Measurements from ENCODE around the gene APBB2. TPM values are rescaled to one million over a fixed set of nuclear protein-coding genes. Genes with fewer than 3 reads are reported as not detected.

The APBB2 gene
- total and polyA plus RNA-seq, 2 donors (not counting 1 experiment from before 2014, with no cell fraction given), result 4.4 to 15.8 TPM

DNA sequence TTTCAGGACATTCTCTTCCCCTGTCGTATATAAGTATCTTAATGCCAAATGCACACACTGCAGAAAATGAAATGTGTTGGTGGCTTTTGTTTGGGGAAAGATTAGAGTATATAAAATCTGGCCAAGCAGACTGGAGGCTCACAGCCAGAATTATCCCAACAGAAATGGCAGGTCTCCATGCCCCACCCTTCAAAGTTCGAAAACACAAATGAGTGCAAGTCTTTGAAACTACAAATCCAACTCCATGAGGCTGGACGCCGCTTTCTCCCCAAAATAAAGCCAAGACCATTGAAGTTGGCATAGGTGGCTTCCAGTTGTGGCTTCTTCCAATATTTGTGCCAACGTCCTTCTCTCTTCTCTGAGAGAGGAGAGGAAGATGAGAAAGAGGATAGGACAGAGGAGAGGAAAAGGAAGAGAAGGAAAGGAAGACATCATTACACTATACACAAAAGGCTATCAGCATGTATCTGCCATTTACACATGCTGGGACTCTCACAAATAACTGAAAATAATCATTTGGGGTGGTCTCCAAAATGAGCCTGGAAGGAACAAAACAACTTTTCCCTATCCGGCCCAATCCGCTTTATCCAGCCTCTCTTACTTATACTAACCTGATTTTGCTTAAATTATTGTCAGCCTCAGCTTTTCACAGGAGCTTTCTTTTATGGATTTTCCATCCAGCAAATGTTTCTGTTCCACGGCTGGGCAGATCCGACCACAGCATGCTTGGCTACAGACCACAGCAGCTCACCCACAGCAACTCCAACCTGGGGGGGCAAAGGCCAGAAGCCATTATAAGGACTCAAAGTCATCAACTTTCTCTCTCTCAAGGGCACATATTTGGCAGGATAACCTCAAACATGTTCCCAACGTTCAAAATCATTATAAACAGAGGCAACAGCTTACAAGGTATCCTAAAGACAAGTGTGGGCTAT lies 71.7 kb downstream of the APBB2 start:
- intact Hi-C loops (cut with micrococcal nuclease), result no loop called here
- Mint-ChIP-seq H3K4me1 (no peaks in the 10 kb centered on the region), H3K4me3 (no peak overlapping the region), H3K9me3 (ENCODE audit: insufficient read depth) (no peaks in the 10 kb centered on the region), H3K27ac (no peak overlapping the region), H3K27me3 (no peaks in the 10 kb centered on the region)
- Histone ChIP-seq H3K79me2 (ENCODE audit: control insufficient read depth, insufficient read depth, low read length) (no peaks in the 10 kb centered on the region), H3K36me3 (replicated peaks in 1 of 2; ENCODE audit: control extremely low read depth in 1 of 2, control insufficient read depth in 1 of 2, extremely low read depth in 1 of 2, insufficient read depth in 2 of 2, low read length in 1 of 2) (no peaks in the 10 kb centered on the region), H3K4me1 (ENCODE audit: control insufficient read depth in 2 of 2, insufficient read depth in 2 of 2, low read length in 2 of 2) (no peaks in the 10 kb centered on the region), H3K4me3 (ENCODE audit: control extremely low read depth in 1 of 5, extremely low read depth in 1 of 5, insufficient read depth in 1 of 5, low read depth in 2 of 5, low read length in 4 of 5) (no peak overlapping the region), H3K9me3 (ENCODE audit: control extremely low read depth in 1 of 3, control insufficient read depth in 2 of 3, insufficient read depth in 1 of 3, low read length in 2 of 3) (no peaks in the 10 kb centered on the region), H3K9ac (ENCODE audit: low read length) (no peak overlapping the region), H3K4me2 (replicated peaks; ENCODE audit: low read depth, low read length, poor library complexity, severe bottlenecking) (no peak overlapping the region), H3K27ac (ENCODE audit: low read length in 2 of 2) (no peak overlapping the region), H2AFZ (ENCODE audit: insufficient read depth, low read depth, low read length, poor library complexity, severe bottlenecking) (no peak overlapping the region), H3K27me3 (replicated peaks in 1 of 4; ENCODE audit: control extremely low read depth in 1 of 4, control insufficient read depth in 3 of 4, insufficient read depth in 4 of 4, low read length in 3 of 4) (no peaks in the 10 kb centered on the region), H4K20me1 (ENCODE audit: control insufficient read depth, insufficient read depth, low read length, poor library complexity, severe bottlenecking) (no peaks in the 10 kb centered on the region)
- no peak for DNase-seq
- ChIA-PET CTCF (no interaction called here), POLR2A (no interaction called here)
- 79% methylated on average over 5 of the region's 10 CpGs for WGBS (ENCODE audit: insufficient coverage)
- ATAC-seq (ENCODE audit: low read depth), result no peak
- TF ChIP-seq CTCF (IDR thresholded peaks at IDR 0.05) (no peak), EZH2 (IDR thresholded peaks at IDR 0.05; ENCODE audit: borderline replicate concordance, insufficient read depth, low read depth, low read length, poor library complexity, severe bottlenecking) (no peak)

DNA sequence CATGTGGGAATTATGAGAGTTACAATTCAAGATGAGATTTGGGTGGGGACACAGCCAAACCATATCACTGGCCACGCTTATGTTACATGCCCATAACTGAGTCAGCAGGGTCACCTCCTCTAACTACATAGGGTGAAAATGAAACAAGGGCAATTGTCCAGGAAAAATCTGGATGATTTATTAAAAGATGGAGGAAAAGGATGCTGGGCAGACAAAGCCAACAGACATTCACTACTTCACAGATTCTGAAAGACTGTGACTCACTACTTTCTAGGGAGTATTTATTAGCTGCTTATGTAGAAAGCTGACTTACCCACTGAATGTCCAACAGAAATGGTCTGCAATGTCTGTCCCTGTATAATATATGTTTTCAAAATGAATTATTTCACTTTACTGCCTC lies 72.4 kb downstream of the APBB2 start:
- Histone ChIP-seq H2AFZ (ENCODE audit: insufficient read depth, low read depth, low read length, poor library complexity, severe bottlenecking) (no peak overlapping the region), H3K9ac (ENCODE audit: low read length) (no peak overlapping the region), H3K9me3 (ENCODE audit: control extremely low read depth in 1 of 3, control insufficient read depth in 2 of 3, insufficient read depth in 1 of 3, low read length in 2 of 3) (no peaks in the 10 kb centered on the region), H4K20me1 (ENCODE audit: control insufficient read depth, insufficient read depth, low read length, poor library complexity, severe bottlenecking) (no peaks in the 10 kb centered on the region), H3K79me2 (ENCODE audit: control insufficient read depth, insufficient read depth, low read length) (no peaks in the 10 kb centered on the region), H3K4me3 (ENCODE audit: control extremely low read depth in 1 of 5, extremely low read depth in 1 of 5, insufficient read depth in 1 of 5, low read depth in 2 of 5, low read length in 4 of 5) (no peak overlapping the region), H3K36me3 (replicated peaks in 1 of 2; ENCODE audit: control extremely low read depth in 1 of 2, control insufficient read depth in 1 of 2, extremely low read depth in 1 of 2, insufficient read depth in 2 of 2, low read length in 1 of 2) (no peaks in the 10 kb centered on the region), H3K4me1 (ENCODE audit: control insufficient read depth in 2 of 2, insufficient read depth in 2 of 2, low read length in 2 of 2) (no peaks in the 10 kb centered on the region), H3K27me3 (replicated peaks in 1 of 4; ENCODE audit: control extremely low read depth in 1 of 4, control insufficient read depth in 3 of 4, insufficient read depth in 4 of 4, low read length in 3 of 4) (no peaks in the 10 kb centered on the region), H3K4me2 (replicated peaks; ENCODE audit: low read depth, low read length, poor library complexity, severe bottlenecking) (no peak overlapping the region), H3K27ac (ENCODE audit: low read length in 2 of 2) (no peak overlapping the region)
- Mint-ChIP-seq H3K4me1 (no peaks in the 10 kb centered on the region), H3K9me3 (ENCODE audit: insufficient read depth) (no peaks in the 10 kb centered on the region), H3K4me3 (no peak overlapping the region), H3K27ac (no peak overlapping the region), H3K27me3 (no peaks in the 10 kb centered on the region)
- WGBS (ENCODE audit: insufficient coverage), result no CpG with 5 or more reads among the region's 1 CpG
- no peak for ATAC-seq (ENCODE audit: low read depth)
- intact Hi-C loops (cut with micrococcal nuclease), result no loop called here
- DNase-seq, result no peak
- no peak for TF ChIP-seq CTCF (IDR thresholded peaks at IDR 0.05)
- no peak for TF ChIP-seq EZH2 (IDR thresholded peaks at IDR 0.05; ENCODE audit: borderline replicate concordance, insufficient read depth, low read depth, low read length, poor library complexity, severe bottlenecking)
- ChIA-PET POLR2A (no interaction called here), CTCF (no interaction called here)
